Mesendoderm (in vitro differentiated cells): ENCODE measurements around the gene ANKS4B.

Source experiments
- DNase-seq: peaks from one replicate; pipeline ENCODE4 v3.0.0; 2013
- H2AK5ac ChIP-seq: 2 replicates; pipeline ENCODE4 v1.6.1; 2013; ENCODE audit warnings: low read length, inconsistent platforms
- H2BK120ac ChIP-seq: 2 replicates; pipeline ENCODE4 v1.6.1; 2013; ENCODE audit warnings: low read depth, mild to moderate bottlenecking, low read length, moderate library complexity, mixed read lengths
- H2BK15ac ChIP-seq: replicated peaks from 2 replicates; pipeline ENCODE4 v1.6.1; 2013; ENCODE audit warnings: low read depth, mild to moderate bottlenecking, moderate library complexity
- H2BK5ac ChIP-seq: 2 replicates; pipeline ENCODE4 v1.6.1; 2013; ENCODE audit warnings: low read length, inconsistent platforms
- H3K18ac ChIP-seq: 2 replicates; pipeline ENCODE4 v1.6.1; 2013; ENCODE audit warnings: mild to moderate bottlenecking, low read length, mixed read lengths
- H3K23ac ChIP-seq: one replicate; pipeline ENCODE4 v1.6.1; 2013; ENCODE audit warnings: low read length
- H3K27ac ChIP-seq: 2 replicates; pipeline ENCODE4 v1.5.1; 2013; ENCODE audit warnings: low read depth, mild to moderate bottlenecking, inconsistent platforms, low read length, moderate library complexity
- H3K27me3 ChIP-seq: 2 replicates; pipeline ENCODE4 v1.6.1; 2013; ENCODE audit warnings: low read length, control low read depth, mild to moderate bottlenecking, inconsistent platforms; ENCODE audit not compliant: insufficient read depth, poor library complexity
- H3K36me3 ChIP-seq: 2 replicates; pipeline ENCODE4 v1.6.1; 2013; ENCODE audit warnings: low read length, inconsistent platforms; ENCODE audit not compliant: control insufficient read depth, insufficient read depth
- H3K4ac ChIP-seq: one replicate; pipeline ENCODE4 v1.6.1; 2013; ENCODE audit warnings: low read depth, mild to moderate bottlenecking, low read length, moderate library complexity
- H3K4me1 ChIP-seq: 2 replicates; pipeline ENCODE4 v1.6.1; 2013; ENCODE audit warnings: low read depth, low read length, inconsistent platforms; ENCODE audit not compliant: control insufficient read depth
- H3K4me2 ChIP-seq: 2 replicates; pipeline ENCODE4 v1.6.1; 2013; ENCODE audit warnings: low read length
- H3K4me3 ChIP-seq: 2 replicates; pipeline ENCODE4 v1.5.1; 2013; ENCODE audit warnings: mild to moderate bottlenecking, low read length
- H3K56ac ChIP-seq: one replicate; pipeline ENCODE4 v1.6.1; 2013; ENCODE audit warnings: low read length
- H3K79me1 ChIP-seq: 2 replicates; pipeline ENCODE4 v1.6.1; 2013; ENCODE audit warnings: low read length, inconsistent platforms
- H3K79me2 ChIP-seq: 2 replicates; pipeline ENCODE4 v1.6.1; 2013; ENCODE audit warnings: mild to moderate bottlenecking, low read length; ENCODE audit not compliant: control insufficient read depth, insufficient read depth
- H3K9ac ChIP-seq: 2 replicates; pipeline ENCODE4 v1.6.1; 2013; ENCODE audit warnings: low read length, inconsistent platforms
- H4K5ac ChIP-seq: one replicate; pipeline ENCODE4 v1.6.1; 2013; ENCODE audit warnings: low read length
- H4K8ac ChIP-seq: one replicate; pipeline ENCODE4 v1.6.1; 2013; ENCODE audit warnings: low read depth, mild to moderate bottlenecking, control low read depth, low read length, moderate library complexity
- WGBS: extraction: QIAGEN DNeasy Blood & Tissue Kit; methylation state at CpG from one replicate; pipeline ENCODE4 v1.1.7; 2013; ENCODE audit warnings: low lambda C conversion rate, missing lambda C conversion rate; ENCODE audit not compliant: insufficient coverage; ENCODE audit errors: extremely low coverage; 5-methylcytosine and 5-hydroxymethylcytosine counted together

ANKS4B gene

DNA sequence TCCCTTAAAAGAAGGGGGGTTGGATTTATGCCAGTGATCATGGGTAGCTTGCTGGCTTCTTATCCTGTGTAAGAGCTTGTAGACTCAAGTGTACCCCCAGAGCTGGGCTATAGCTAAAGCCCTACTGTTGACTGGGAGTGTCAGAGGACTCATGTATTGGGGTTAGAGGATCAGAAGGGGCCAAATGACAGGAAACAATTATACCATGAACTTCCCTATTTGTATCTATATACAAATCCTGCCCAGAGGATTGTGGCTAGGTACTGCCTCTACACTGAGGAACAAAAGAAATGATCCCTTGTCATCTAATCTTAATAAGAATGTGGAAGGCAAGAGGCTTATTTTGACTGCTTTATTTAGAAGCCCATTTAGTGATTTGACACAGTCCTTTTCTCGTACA is 36.4 kb upstream of the ANKS4B start:
- Histone ChIP-seq H3K4me1 (no peaks in the 10 kb centered on the region), H3K79me1 (no peaks in the 10 kb centered on the region)

DNA sequence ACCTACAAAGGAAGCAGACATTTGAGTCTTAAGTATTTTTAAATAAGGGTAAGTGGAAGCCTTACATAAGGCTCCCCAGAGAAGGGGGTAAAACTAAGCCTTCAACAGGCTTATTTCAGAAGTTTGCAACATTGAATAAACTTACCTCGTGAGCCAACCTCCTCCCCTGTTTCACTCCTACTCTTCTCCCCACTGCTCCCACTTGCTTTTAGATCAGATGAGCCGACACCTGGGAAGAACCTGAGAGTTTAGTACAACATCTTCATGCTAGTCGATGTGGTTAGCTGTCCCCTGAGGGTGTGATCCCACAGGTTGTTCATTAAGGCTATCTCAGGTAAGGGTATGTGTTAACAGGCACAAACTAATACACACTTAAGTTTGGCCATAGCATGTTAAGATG is 35.9 kb upstream of the ANKS4B start:
- H2BK120ac ChIP-seq = no peak overlapping the region
- H3K18ac ChIP-seq = no peak overlapping the region
- H4K5ac ChIP-seq = no peak overlapping the region
- H3K56ac ChIP-seq = no peak overlapping the region
- no peaks in the 10 kb centered on the region for H3K36me3 ChIP-seq
- H3K9ac ChIP-seq = no peak overlapping the region
- no peaks in the 10 kb centered on the region for H3K27me3 ChIP-seq
- H2BK15ac ChIP-seq = no peak overlapping the region
- no peak overlapping the region for H3K4me2 ChIP-seq
- H3K4me1 ChIP-seq = no peaks in the 10 kb centered on the region
- no peak overlapping the region for H4K8ac ChIP-seq
- H3K27ac ChIP-seq = no peak overlapping the region
- H2AK5ac ChIP-seq = no peak overlapping the region
- H3K23ac ChIP-seq = no peak overlapping the region
- H3K4me3 ChIP-seq = no peak overlapping the region
- WGBS = no CpG with 5 or more reads among the region's 3 CpGs
- H3K79me2 ChIP-seq = no peaks in the 10 kb centered on the region
- DNase-seq = no peak
- H2BK5ac ChIP-seq = no peak overlapping the region
- no peak overlapping the region for H3K4ac ChIP-seq
- no peaks in the 10 kb centered on the region for H3K79me1 ChIP-seq

More for the DNA sequence above, 36.4 kb upstream of the ANKS4B start:
- H3K4me3 ChIP-seq = no peak overlapping the region
- no peak overlapping the region for H3K56ac ChIP-seq
- no peak overlapping the region for H3K9ac ChIP-seq
- H3K4ac ChIP-seq = no peak overlapping the region
- no CpG with 5 or more reads among the region's 1 CpG for WGBS
- H4K8ac ChIP-seq = no peak overlapping the region
- no peak overlapping the region for H2AK5ac ChIP-seq
- no peak overlapping the region for H4K5ac ChIP-seq
- H3K23ac ChIP-seq = no peak overlapping the region
- no peak overlapping the region for H3K27ac ChIP-seq
- H2BK120ac ChIP-seq = no peak overlapping the region
- no peak overlapping the region for H2BK5ac ChIP-seq
- no peak overlapping the region for H3K4me2 ChIP-seq
- DNase-seq = no peak
- no peaks in the 10 kb centered on the region for H3K36me3 ChIP-seq
- no peaks in the 10 kb centered on the region for H3K27me3 ChIP-seq
- no peak overlapping the region for H3K18ac ChIP-seq
- H2BK15ac ChIP-seq = no peak overlapping the region
- H3K79me2 ChIP-seq = no peaks in the 10 kb centered on the region

DNA sequence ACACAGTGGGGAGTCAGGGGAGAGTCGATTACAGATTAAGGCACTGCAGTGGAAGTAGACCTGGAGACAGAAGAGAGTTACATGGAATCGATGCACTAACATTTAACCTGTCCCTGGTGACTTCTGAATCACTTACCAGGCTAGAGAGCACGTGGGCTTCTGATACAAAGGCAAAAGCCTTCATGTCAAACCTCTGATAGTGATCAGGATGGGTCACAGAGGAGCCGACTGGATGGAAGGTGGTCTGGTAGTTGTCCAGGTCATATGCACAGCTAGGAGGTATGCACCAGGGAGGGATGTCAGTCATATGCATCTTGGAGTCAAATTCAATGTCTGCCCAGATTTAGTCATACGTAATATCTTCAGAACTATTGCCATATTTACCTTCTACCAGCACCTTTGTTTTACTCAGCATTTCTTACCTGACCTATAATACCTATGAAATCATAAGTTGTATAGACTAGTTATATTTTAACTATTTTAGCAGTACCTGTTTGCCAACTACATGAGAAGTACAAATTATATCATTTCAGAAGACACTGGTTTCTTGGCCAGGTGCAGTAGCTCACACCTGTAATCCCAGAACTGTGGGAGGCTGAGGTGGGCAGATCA is 33.8 kb upstream of the ANKS4B start:
- Histone ChIP-seq H3K27me3 (no peaks in the 10 kb centered on the region), H2AK5ac (no peak overlapping the region), H4K8ac (no peak overlapping the region), H4K5ac (no peak overlapping the region), H3K56ac (no peak overlapping the region), H3K18ac (no peak overlapping the region), H3K4me1 (no peaks in the 10 kb centered on the region), H2BK5ac (no peak overlapping the region), H3K79me2 (no peaks in the 10 kb centered on the region), H3K4ac (no peak overlapping the region), H3K4me2 (no peak overlapping the region), H3K23ac (no peak overlapping the region), H3K9ac (no peak overlapping the region), H2BK120ac (no peak overlapping the region), H2BK15ac (no peak overlapping the region), H3K79me1 (no peaks in the 10 kb centered on the region), H3K4me3 (no peak overlapping the region), H3K36me3 (no peaks in the 10 kb centered on the region), H3K27ac (no peak overlapping the region)
- DNase-seq = no peak
- no CpG with 5 or more reads among the region's 5 CpGs for WGBS

DNA sequence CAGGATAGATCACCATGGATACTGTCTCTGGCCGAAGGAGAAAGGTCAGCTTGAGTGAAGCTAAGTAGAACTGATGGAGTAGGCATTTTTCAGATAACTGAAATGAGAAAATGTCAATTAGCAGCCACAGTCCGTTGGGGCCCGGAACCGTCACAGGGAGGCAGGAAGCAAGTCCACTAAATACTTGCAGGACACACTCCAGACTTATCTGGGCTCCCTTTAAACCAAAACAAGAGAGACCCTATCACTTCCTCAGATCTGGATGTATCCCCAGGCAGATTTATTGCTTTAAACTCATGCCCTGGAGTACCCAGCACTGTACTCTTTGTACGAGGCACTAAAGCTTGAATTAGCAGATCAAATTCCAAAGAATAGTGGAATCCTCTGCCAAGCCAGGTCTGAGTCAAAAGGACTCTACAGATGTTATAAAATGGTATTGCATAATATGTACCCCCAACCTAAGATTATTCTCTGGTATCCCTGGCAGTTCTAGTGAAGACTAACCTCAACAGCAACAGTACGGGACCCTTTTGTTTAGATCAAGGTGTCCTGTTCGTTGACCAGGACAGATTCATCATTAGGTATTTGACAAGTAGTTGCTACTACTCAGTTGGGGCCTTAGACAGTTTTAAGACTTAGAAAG is 30.2 kb upstream of the ANKS4B start:
- Histone ChIP-seq H2AK5ac (no peak overlapping the region), H2BK15ac (no peak overlapping the region), H2BK5ac (no peak overlapping the region), H3K9ac (no peak overlapping the region), H3K23ac (no peak overlapping the region), H3K27me3 (no peaks in the 10 kb centered on the region), H3K18ac (no peak overlapping the region), H3K56ac (no peak overlapping the region), H3K27ac (no peak overlapping the region), H3K4ac (no peak overlapping the region), H3K36me3 (no peaks in the 10 kb centered on the region), H3K4me1 (no peaks in the 10 kb centered on the region), H4K8ac (no peak overlapping the region), H4K5ac (no peak overlapping the region), H2BK120ac (no peak overlapping the region), H3K79me1 (no peaks in the 10 kb centered on the region), H3K79me2 (no peaks in the 10 kb centered on the region), H3K4me3 (no peak overlapping the region), H3K4me2 (no peak overlapping the region)
- no CpG with 5 or more reads among the region's 7 CpGs for WGBS
- DNase-seq = no peak

DNA sequence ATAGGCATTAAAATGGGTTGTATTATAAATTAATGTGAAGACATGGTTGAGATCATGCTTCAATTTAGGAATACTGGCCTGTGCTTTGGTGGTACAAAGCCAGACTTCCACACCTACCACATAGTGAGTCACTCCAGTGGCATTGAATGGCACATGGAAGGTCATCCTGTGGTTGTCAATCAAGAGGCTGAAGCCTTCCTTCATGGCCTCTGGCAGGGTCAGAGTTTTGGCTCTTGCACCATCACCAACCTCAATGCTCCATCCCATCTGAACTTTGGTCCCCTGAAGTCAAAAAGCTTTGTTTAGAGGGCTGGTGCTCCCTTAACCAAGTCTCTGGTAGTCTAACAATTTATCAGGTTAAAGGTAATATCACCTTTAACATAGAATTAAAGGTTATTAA is 28.2 kb upstream of the ANKS4B start:
- Histone ChIP-seq H3K4ac (no peak overlapping the region), H3K4me2 (no peak overlapping the region), H3K4me3 (no peak overlapping the region), H2BK120ac (no peak overlapping the region), H2BK15ac (no peak overlapping the region), H3K18ac (no peak overlapping the region), H2AK5ac (no peak overlapping the region), H3K27me3 (no peaks in the 10 kb centered on the region), H4K5ac (no peak overlapping the region), H3K79me2 (no peaks in the 10 kb centered on the region), H3K23ac (no peak overlapping the region), H3K27ac (no peak overlapping the region), H3K56ac (no peak overlapping the region), H3K4me1 (no peaks in the 10 kb centered on the region), H4K8ac (no peak overlapping the region), H3K36me3 (no peaks in the 10 kb centered on the region), H3K79me1 (no peaks in the 10 kb centered on the region), H2BK5ac (no peak overlapping the region), H3K9ac (no peak overlapping the region)
- DNase-seq = no peak

DNA sequence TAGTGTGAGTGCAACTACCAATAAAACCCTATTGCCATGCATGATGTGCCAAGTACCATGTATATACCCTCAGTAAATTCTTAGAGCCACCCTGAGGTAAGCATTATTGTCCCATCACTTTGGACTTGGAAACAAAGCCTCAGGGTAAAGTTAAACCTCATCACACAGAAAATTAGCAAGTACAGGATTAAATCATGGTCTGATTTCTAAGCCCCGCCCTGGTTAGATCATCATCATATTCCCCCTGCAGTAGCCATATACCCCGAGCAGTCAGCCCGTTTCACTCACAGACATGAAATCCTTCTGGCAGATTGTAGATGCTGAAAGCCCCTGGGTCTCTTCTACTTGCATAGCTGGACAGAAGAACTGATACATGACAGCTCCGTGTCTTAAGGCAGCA is 26.9 kb upstream of the ANKS4B start:
- Histone ChIP-seq H4K8ac (no peak overlapping the region), H3K4me2 (no peak overlapping the region), H4K5ac (no peak overlapping the region), H2BK5ac (no peak overlapping the region), H3K27ac (no peak overlapping the region), H2BK15ac (no peak overlapping the region), H3K9ac (no peak overlapping the region), H3K56ac (no peak overlapping the region), H2BK120ac (no peak overlapping the region), H3K4ac (no peak overlapping the region), H2AK5ac (no peak overlapping the region), H3K36me3 (no peaks in the 10 kb centered on the region), H3K23ac (no peak overlapping the region), H3K79me2 (no peaks in the 10 kb centered on the region), H3K4me3 (no peak overlapping the region), H3K18ac (no peak overlapping the region), H3K79me1 (no peaks in the 10 kb centered on the region), H3K4me1 (no peaks in the 10 kb centered on the region), H3K27me3 (no peaks in the 10 kb centered on the region)
- no CpG with 5 or more reads among the region's 4 CpGs for WGBS
- DNase-seq = no peak
